T-helper 2 cell treated with Interferon-gamma antibody and Interleukin-4, amounts not matched to agents 100 ng/mL and 5 ng/mL, for 36 hours (primary cell): ENCODE data around the gene KRT2. TPM values are rescaled to one million over a fixed set of nuclear protein-coding genes. Genes with fewer than 3 reads are reported as not detected.

Source experiments
- intact Hi-C: fragments of 100-400 bp; cut with micrococcal nuclease; formaldehyde crosslinking; loops from one replicate; pipeline ENCODE4 v1.15.1; 2023
- total RNA-seq: library from RNA; stranded (reverse); gene quantifications from 2 replicates; pipeline ENCODE4 v1.2.3, GENCODE V29; 2022

KRT2 gene
- total RNA-seq, 1 donor from 2014 or later = 0.09 TPM

GRCh38 chr12:52667931-52668330, 15.9 kb upstream of the KRT2 start:
- intact Hi-C loops = no loop called here

GRCh38 chr12:52667509-52667908, 15.5 kb upstream of the KRT2 start:
- intact Hi-C loops = no loop called here

GRCh38 chr12:52666471-52666870, 14.5 kb upstream of the KRT2 start:
- intact Hi-C loops = no loop called here

GRCh38 chr12:52663420-52663819, 11.4 kb upstream of the KRT2 start:
- intact Hi-C loops = no loop called here

GRCh38 chr12:52662918-52663229, 10.9 kb upstream of the KRT2 start:
- intact Hi-C loops = no loop called here

- intact Hi-C loops = no loop called here
Observed at GRCh38 chr12:52662093-52662917, 10.3 kb upstream of the KRT2 start.

- intact Hi-C loops = no loop called here
Observed at GRCh38 chr12:52661668-52662067, 9.7 kb upstream of the KRT2 start.

GRCh38 chr12:52660934-52661499, 9.0 kb upstream of the KRT2 start:
- intact Hi-C loops = no loop called here

GRCh38 chr12:52659951-52660350, 7.9 kb upstream of the KRT2 start:
- intact Hi-C loops = no loop called here

GRCh38 chr12:52659395-52659794, 7.4 kb upstream of the KRT2 start:
- intact Hi-C loops = no loop called here

GRCh38 chr12:52658196-52658595, 6.2 kb upstream of the KRT2 start:
- intact Hi-C loops = no loop called here

GRCh38 chr12:52657250-52657902, 5.4 kb upstream of the KRT2 start:
- intact Hi-C loops = no loop called here

GRCh38 chr12:52656616-52657015, 4.6 kb upstream of the KRT2 start:
- intact Hi-C loops = no loop called here

GRCh38 chr12:52655720-52656124, 3.7 kb upstream of the KRT2 start:
- intact Hi-C loops = no loop called here

- intact Hi-C loops = no loop called here
Observed at GRCh38 chr12:52655251-52655650, 3.2 kb upstream of the KRT2 start.

- intact Hi-C loops = no loop called here
Observed at GRCh38 chr12:52650520-52651081, 1.4 kb downstream of the KRT2 start.

- intact Hi-C loops = no loop called here
Observed at GRCh38 chr12:52649066-52649465, 2.9 kb downstream of the KRT2 start.

GRCh38 chr12:52648012-52648550, 3.9 kb downstream of the KRT2 start:
- intact Hi-C loops = no loop called here

GRCh38 chr12:52647601-52648000, 4.4 kb downstream of the KRT2 start:
- intact Hi-C loops = no loop called here

GRCh38 chr12:52646613-52647012, 5.4 kb downstream of the KRT2 start:
- intact Hi-C loops = no loop called here

- intact Hi-C loops = loop anchor here (1.0 kb wide), 2 partner anchors 36 to 60 kb away; no protein-coding TSS in a partner anchor
Observed at GRCh38 chr12:52645982-52646381, 6.0 kb downstream of the KRT2 start.
